HG03139 (cell line): ENCODE results near the gene DES.

Experiments used
- ATAC-seq: cut with Tn5 transposase; IDR thresholded peaks from one replicate; pipeline ENCODE4 v1.9.1; 2021; ENCODE audit not compliant: unreplicated experiment

DES gene

DNA sequence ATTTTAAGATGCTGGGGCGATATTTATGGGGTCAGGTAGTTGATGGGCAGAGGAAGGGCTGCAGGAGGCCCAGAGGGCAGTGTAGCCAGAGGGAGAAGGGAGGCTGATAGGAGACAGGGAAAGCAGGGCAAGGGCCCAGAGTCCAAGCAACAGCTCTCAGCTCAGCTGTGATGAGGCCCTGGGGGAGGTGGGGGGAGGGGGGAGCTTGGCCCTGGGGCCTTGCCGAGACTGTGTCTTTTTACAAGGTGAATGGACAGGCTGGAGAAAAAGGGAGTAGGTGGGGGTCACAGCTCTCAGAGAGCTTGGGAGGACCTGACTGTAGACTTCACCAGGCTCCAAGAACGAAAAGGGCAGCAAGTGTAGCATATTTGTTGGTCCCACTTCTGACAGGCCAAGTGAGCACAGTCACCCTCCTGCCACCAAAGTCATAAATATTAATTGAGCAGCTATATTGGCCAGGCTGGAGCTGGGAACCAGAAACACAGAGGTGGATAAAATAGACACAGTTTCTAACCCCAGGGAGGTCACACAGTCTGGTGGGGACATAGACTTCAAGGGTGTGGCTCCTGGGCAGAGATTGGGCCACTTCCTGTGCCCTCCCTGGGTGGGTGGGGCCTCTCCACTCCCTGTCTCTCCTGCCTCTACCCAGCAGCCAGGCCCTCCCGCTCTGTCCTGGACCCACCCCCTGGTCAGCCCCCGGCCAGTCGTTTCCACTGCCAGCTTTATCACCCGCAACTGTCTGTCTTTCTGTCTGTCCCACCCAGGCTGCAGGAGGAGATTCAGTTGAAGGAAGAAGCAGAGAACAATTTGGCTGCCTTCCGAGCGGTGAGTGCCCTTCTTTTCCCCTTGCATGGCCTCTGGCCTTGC is 1.4 kb downstream of the DES start:
- no peak for ATAC-seq

DNA sequence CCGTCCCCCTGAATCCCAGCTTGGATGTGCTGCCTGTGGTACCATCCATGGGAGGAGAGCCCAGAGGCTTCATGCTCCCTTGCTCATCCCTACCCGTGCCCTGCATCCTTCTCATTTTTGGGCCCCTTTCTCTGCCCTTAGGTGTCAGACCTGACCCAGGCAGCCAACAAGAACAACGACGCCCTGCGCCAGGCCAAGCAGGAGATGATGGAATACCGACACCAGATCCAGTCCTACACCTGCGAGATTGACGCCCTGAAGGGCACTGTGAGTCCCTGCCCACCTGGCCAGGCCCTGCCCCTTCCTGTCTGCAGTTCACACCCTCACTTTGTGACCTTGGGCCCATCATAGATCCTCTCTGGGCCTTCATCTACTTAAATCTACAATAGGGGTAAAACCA is 2.5 kb downstream of the DES start:
- ATAC-seq = no peak

DNA sequence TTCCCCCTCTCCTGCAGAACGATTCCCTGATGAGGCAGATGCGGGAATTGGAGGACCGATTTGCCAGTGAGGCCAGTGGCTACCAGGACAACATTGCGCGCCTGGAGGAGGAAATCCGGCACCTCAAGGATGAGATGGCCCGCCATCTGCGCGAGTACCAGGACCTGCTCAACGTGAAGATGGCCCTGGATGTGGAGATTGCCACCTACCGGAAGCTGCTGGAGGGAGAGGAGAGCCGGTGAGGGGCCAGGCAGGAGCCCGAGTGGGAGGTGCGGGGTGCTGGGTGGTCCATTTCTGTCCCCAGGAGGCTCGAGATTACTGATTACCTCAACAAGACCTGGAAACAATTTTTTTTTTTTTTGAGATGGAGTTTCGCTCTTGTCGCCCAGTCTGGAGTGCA is 3.1 kb downstream of the DES start:
- no peak for ATAC-seq

DNA sequence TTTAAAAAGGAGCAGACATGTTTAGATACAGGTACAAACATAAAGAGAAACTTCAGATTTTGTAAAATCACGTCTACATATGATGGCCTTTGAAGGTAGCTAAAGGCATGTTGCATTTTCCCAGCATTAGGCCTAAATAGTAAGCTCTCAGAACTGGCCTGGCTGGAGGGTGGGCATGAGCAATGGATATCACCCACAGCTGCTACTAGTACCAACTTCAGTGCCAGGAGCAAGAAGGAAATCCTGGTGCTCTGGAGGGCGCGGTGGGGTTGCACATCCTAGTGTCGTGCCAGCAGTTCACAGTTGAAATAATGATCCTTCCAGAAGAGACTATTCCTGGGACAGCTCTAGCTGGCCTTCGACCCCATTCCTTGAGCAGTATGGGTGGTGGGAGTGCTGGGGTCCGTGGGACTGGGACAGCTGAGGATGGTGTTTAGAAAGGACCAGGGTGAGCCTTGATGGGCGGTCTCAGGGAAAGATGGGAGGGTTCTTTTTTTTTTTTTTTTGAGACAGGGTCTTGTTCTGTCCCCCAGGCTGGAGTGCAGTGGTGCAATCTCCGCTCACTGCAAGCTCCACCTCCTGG is 4.9 kb downstream of the DES start:
- ATAC-seq = no peak

DNA sequence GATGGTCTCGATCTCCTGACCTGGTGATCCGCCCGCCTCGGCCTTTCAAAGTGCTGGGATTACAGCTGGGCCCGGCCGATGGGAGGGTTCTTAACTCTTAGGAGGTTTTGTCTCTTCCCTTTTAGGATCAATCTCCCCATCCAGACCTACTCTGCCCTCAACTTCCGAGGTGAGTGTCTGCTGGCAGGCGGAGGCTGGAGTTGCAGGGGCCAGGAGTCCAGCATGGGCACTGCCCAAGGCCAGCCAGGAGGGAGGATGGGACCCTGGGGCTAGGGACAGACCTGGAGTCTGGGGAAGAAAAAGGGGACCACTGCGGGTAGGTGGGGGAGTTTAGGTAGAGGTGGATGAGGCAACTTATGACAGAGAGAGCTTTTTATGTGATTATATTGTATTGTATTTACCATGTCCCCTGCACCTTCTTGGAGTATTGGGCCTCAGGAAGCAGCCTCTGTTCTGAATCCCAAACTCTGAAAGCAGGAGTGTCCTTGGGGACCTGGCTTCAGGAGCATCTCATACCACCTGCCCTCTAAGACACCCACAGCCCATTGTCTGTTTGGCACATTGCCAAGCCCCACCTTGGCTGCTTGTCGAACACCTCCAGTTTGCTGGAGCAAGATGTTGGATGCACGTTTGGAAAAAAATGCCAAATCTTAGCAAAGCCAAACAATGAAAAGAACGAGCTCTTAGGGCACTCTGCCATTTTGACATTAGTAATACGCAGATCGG is 5.6 kb downstream of the DES start:
- ATAC-seq = no peak

DNA sequence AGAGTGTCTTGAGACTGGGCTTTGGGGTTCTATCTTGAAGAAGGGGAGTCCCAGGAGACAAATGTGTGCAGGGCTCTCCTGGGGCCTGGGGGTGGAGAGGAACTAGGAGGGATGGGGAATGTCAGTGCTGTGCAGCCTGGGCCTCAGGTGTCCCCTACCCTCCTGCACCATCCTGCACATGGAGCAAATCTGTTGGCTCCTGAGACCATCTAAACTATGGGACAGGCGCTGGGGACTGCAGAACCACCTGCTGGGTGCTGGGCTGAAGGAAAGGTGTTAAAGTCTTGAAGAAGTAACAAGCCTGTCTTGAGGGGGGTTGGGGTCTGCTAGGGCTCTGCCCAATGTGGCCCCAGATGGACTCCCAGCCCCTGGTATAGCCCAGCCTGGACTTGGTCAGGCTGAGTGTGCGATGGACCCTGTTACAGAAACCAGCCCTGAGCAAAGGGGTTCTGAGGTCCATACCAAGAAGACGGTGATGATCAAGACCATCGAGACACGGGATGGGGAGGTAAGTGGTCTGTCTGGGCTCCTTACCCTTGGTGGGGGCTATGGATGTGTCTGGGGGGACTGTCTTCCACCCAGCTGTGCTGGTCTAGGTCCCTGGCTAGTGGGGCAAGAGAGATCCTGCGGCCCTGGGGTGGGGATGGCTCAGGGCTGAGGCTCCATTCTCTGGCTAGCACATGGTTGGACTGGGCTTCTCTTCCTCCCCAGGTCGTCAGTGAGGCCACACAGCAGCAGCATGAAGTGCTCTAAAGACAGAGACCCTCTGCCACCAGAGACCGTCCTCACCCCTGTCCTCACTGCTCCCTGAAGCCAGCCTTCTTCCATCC is 7.3 kb downstream of the DES start:
- no peak for ATAC-seq

DNA sequence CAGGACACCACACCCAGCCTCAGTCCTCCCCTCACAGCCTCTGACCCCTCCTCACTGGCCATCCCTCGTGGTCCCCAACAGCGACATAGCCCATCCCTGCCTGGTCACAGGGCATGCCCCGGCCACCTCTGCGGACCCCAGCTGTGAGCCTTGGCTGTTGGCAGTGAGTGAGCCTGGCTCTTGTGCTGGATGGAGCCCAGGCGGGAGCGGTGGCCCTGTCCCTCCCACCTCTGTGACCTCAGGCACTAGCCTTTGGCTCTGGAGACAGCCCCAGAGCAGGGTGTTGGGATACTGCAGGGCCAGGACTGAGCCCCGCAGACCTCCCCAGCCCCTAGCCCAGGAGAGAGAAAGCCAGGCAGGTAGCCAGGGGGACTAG is 7.9 kb downstream of the DES start:
- no peak for ATAC-seq

DNA sequence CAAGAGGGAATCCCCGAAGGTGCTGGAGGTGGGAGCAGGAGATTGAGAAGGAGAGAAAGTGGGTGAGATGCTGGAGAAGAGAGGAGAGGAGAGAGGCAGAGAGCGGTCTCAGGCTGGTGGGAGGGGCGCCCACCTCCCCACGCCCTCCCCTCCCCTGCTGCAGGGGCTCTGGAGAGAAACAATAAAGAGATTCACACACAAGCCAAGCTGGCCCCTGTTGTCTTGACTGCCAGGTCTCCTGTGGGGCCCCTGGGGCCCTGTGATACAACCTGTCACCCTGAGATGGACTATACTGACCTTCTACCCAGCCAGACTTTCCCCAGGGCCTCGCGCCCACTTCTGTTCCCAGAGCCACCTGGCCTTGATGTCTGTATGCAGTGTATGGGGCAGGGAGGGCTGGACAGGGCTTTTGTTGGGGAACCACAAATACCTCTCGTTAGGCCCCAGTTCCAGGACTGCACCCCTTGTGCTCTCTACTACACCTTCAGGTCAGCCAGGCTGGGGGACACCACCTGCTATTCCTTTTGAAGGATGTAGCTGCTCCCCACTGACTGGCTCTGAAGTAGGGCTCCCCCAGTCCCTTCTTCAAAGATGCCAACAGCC is 8.5 kb downstream of the DES start:
- no peak for ATAC-seq

DNA sequence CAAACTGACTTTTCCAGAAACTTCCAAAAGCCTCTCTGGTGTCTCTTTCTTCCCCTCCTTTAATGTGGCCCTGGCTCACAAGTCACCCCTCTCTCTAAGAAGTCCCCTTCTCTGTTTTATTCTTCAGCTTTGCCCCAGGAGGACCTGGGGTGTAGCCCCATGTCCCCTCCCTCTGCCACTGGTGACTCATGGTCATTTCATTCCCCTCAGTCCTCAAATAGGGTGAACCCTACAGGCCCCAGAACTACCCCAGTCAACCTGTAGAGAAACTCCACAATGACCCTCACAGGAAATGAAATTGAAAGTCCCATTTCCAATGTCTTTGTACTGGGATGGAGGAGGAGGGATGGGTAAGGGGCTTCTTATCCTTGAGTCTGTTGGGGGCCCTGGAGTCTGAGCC is 10.3 kb downstream of the DES start:
- ATAC-seq = no peak

DNA sequence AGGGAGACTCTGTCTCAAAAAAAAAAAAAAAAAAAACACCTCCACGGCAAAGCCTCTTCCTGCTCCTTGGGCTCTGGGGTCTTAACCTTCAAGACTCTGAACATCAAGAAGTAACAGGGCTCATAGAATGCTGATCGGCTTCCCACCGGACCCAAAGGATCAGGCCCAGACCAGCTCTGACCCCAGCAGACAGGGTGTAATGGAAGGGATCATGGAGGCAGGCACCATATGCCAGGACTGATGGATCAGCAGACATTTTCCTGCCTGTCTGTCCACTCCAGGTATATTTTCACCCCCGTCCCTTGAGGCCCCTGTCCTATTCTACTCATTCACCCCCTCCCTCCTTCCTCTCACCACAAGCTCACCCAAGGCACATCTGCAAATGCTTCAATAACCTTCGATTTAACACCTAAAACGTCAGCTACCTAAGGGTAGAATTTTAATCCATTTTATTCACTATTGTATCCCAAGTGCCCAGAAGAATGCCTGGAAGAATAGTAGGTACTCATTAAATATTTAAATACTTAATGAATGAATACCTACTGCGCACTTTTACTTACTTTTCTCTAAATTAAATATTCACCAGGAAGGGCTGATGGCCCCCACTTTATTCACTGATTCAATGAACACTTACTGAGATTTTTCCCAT is 11.9 kb downstream of the DES start:
- ATAC-seq = no peak

DNA sequence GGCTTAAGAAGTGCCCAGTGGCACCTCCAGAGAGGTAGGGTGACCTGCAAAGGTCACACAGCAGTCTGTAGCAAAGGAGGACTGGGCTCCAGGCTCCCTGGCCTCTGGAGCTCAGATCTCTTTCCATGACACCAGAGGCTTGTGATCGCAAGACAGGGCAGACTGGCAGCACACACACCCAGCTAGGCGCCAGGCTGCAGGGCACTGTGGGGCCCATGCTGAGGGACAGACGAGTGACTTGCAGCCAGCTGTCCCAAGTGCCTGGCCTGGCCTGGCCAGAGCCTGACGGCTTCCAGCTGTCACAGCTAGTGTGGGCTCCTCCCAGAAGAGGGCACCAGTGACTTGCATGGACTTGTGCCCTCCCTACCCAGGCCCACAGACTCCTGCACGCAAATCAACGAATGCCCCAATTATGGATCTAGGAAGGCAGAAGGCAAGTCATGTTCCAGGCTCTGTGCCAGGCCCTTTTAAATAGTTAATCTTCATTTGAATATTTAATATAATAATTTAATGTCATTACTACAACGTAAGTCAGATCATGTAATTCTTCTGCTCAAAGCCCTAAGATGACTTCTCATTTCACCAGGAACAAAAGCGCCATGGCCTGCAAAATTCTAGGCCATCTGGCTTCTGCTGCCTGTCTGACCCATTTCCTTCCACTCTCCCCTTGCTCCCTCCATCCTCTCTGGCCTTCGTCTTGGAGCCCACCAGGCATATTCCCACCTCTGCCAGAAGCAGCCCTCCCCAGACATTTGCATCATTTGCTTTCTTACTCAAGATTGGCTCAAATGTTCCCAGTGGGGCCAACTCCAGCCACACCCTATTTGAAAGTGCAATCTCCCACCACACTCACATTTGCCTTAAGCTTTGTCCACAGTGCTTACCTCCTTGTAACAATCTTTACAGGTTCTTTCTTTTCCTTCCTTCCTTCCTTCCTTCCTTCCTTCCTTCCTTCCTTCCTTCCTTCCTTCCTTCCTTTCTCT is 12.7 kb downstream of the DES start:
- ATAC-seq = no peak

DNA sequence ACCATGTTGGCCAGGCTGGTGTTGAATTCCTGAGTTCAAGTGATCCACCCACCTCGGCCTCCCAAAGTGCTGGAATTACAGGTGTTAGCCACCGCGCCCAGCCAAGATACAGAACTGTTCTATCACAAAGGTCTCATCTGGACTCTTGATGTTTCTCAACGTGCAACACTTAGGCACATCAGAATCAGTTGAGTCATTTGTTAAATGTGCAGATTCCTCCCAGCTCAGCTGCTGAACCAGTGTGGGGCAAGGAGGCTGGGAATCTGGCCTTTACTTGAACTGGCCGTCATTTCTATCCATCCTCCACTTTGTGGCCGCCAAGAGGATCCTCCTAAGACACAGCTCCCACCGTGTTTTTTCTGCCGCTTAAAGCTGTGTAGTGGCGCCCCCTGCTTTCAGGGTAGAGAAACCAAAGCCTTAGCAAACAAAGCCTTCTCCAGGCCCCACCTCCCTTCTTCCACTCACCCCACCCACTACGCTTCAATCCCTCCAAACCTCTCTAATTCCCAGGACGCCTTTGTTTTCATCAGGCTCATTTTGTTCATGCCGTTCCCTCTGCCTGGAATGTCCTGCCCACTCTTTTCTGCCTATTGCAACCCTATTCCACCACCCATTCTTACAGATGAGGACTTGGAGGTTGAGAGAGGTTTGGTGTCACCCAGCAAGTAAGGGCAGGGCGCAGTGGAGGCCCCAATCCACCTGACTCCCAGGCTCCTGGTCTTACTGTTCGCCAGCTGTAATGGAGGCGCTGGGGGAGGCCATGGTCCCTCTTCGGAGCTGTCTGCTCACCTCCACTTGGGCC is 15.7 kb downstream of the DES start:
- no peak for ATAC-seq

DNA sequence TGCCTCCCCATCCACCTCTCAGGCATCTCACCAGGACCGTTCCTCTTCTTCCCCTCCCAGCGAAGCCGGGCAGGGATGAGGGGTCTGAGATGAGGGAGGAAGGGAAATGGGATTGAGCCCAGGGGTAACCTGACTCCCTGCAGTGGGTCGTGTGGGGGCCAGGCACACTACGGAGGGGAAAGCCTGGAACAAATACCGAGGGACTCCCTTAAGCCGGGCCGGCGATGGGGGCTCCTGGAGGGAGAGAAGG is 16.2 kb downstream of the DES start:
- ATAC-seq = no peak

DNA sequence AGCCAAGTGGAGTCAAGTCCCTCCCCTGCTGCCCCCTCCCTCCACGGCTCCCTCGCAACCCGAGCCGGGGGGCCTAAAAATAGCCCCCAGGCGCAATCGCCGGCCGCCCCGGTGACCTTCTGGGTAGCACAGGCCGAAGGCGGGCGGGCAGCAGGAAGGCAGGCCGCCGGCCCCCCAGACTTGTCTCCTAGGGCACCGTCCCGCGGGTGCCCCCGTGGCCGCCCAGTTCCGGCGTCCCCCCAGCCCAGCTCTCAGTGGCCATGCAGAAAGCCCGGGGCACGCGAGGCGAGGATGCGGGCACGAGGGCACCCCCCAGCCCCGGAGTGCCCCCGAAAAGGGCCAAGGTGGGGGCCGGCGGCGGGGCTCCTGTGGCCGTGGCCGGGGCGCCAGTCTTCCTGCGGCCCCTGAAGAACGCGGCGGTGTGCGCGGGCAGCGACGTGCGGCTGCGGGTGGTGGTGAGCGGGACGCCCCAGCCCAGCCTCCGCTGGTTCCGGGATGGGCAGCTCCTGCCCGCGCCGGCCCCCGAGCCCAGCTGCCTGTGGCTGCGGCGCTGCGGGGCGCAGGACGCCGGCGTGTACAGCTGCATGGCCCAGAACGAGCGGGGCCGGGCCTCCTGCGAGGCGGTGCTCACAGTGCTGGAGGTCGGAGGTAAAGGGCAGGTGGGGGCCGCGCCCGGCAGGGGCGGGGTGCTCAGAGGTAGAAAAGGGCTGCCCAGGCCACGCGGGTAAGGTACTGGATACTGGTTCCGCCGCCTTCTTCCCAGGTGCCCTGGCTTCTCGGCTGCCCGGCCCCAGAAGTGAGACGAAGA is 16.7 kb downstream of the DES start, which contains the start of gene SPEG:
TSS of gene SPEG (plus strand) at position 126 of the 808 bp plus-strand sequence. CDS start at position 261, 135 bp downstream.
- no peak for ATAC-seq

DNA sequence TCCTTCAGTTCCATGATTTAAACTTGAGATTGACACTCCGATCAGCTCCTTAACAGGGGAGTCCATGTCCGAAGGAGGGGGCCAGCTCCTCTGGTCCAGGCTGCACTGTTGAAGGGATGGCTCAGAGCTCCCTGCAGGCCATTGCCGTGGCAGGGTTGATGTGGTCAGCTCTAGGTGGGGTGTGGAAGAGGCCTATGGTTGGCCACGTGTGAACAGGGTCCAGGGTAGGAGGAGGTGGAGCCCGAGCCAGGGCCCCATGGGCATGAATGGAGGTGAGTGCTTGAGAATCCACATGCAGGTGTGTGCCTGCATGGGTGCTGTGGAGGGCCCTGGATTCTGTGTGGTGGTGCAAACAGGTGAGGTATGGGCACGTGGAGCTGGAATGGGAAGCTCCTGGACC is 17.5 kb downstream of the DES start:
- no peak for ATAC-seq

DNA sequence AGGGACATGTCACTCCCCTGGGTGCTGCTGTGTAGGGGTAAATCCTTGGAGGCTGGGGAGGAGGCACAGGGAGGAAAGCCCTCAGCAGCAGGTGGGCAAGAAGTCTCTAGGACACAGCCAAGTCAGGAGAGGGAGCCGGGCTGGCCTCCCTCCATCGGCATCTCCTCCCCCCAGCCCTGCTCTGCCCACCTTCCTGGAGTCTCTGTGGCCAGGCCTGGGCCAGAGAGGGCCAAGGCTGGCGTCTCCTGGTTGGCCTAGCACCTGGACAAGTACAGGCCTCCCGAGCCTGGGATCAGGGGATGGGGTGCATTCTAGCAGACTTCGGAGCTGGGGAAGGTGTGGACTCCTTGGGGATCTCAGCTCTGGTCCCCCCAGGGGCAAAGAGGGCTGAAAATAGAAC is 18.3 kb downstream of the DES start:
- no peak for ATAC-seq

DNA sequence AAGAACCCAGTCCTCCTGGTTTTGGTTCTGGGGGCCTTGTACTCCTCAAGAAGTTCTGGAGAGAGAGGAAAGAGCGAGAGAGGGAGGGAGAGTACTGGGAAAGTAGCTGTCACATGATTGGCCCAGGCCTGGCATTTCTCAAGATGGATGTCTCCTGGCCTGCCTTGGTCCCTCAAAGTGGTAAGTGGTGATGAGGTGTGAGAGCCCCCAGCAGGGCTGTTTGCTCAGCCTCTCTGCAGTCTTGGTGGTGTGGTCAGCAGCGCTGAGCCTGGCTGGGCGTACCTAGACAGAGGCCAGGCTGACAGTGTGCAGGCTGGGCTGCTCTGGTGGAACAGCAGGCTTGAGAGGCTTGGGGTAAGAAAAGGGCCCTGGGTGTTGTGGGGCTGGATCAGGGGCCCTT is 19.0 kb downstream of the DES start:
- no peak for ATAC-seq

DNA sequence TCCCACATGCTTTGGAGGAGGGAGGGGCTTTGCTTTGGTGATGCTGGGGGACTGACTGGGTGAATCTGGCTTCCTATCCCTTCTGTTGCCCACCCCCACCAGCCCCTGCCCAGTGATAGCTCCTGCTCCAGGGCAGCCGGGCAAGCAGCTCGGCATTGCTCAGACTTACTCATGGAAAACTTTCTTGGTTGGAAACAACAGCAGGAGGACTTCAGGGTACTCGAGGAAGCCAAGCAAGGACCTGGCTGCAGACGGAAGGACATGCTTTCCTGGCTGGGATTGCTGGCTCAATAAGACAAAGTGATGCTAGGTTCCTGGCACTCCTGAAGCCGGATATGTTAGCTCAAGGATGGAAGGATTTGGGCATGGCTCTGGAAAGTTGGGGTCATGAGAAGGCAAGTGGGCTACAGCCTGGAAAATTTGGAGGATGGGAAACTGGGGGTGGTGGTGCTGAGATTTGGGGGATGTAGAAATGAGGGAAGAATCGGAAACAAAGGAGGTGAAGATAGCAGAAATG is 19.6 kb downstream of the DES start:
- ATAC-seq = no peak
